SK-N-SH (cell line): ENCODE measurements around the gene MAF. TPM values are rescaled to one million over a fixed set of nuclear protein-coding genes. Genes with fewer than 3 reads are reported as not detected.

Experiments
- CTCF ChIA-PET: fragments of 300-600, 350-600 bp; formaldehyde crosslinking; extraction: SDS; loops from one replicate; lab custom pipeline; 2021; lab: Yijun Ruan, JAX
- POLR2A ChIA-PET: fragments of 350-600 bp; sonication (Branson Sonifier 250); formaldehyde crosslinking; extraction: SDS; loops from one replicate; lab custom pipeline; 2020; ENCODE audit warnings: antibody characterized with exemption, inconsistent platforms; lab: Yijun Ruan, JAX
- DNase-seq: peaks from one replicate; pipeline ENCODE4 v3.0.0; 2012
- H2AFZ ChIP-seq: fragments of 200-600 bp; sonication (generic); 2 replicates; pipeline ENCODE4 v1.8.1; 2016; ENCODE audit warnings: antibody characterized with exemption, mild to moderate bottlenecking, low read depth
- H3F3A ChIP-seq: fragments of 200-600 bp; sonication (generic); replicated peaks from 2 replicates; pipeline ENCODE3; 2016; ENCODE audit warnings: antibody characterized with exemption, mild to moderate bottlenecking; ENCODE audit not compliant: insufficient read depth
- H3K27ac ChIP-seq, 2 experiments: fragments of 200-500 bp in 1 of 2; fragments of 200-600 bp in 1 of 2; sonication (Bioruptor generic) in 1 of 2; sonication (generic), shearing (Covaris generic) in 1 of 2; 2 replicates each; pipeline versions ENCODE4 v1.5.1 to v1.6.1; 2014 to 2016; ENCODE audit warnings: low read depth in 2 of 2, inconsistent platforms in 1 of 2, low read length in 1 of 2, mild to moderate bottlenecking in 1 of 2, mixed read lengths in 1 of 2
- H3K27me3 ChIP-seq: fragments of 200-600 bp; sonication (generic), shearing (Covaris generic); 2 replicates; pipeline ENCODE4 v1.6.1; 2016; ENCODE audit warnings: mixed run types; ENCODE audit not compliant: insufficient read depth
- H3K36me3 ChIP-seq, 2 experiments: fragments of 200-500 bp in 1 of 2; fragments of 200-600 bp in 1 of 2; sonication (Bioruptor generic) in 1 of 2; sonication (generic) in 1 of 2; replicated peaks in 1 of 2; 2 replicates each; pipeline versions ENCODE3 to v1.5.1; 2014 to 2016; ENCODE audit warnings: low read length in 1 of 2, mild to moderate bottlenecking in 1 of 2; ENCODE audit not compliant: insufficient read depth in 2 of 2, control insufficient read depth in 1 of 2
- H3K4me1 ChIP-seq, 2 experiments: fragments of 200-500 bp in 1 of 2; fragments of 200-600 bp in 1 of 2; sonication (Bioruptor generic) in 1 of 2; sonication (generic), shearing (Covaris generic) in 1 of 2; 2 replicates each; pipeline versions ENCODE4 v1.5.1 to v1.6.1; 2014 to 2016; ENCODE audit warnings: low read depth in 1 of 2, low read length in 1 of 2, mixed run types in 1 of 2; ENCODE audit not compliant: insufficient read depth in 2 of 2, control insufficient read depth in 1 of 2
- H3K4me2 ChIP-seq: fragments of 200-600 bp; sonication (generic), shearing (Covaris generic); 2 replicates; pipeline ENCODE4 v1.6.1; 2017; ENCODE audit warnings: mixed run types
- H3K4me3 ChIP-seq, 2 experiments: fragments of 200-500 bp in 1 of 2; fragments of 200-600 bp in 1 of 2; sonication (Bioruptor generic) in 1 of 2; sonication (generic), shearing (Covaris generic) in 1 of 2; 2 replicates each; pipeline versions ENCODE4 v1.5.1 to v1.8.1; 2014 to 2016; ENCODE audit warnings: low read depth in 2 of 2, inconsistent platforms in 1 of 2, low read length in 1 of 2, mild to moderate bottlenecking in 1 of 2, mixed read lengths in 1 of 2, moderate library complexity in 1 of 2
- H3K79me2 ChIP-seq: fragments of 200-600 bp; sonication (generic); 2 replicates; pipeline ENCODE4 v1.8.1; 2017; ENCODE audit warnings: mild to moderate bottlenecking; ENCODE audit not compliant: insufficient read depth
- H3K9ac ChIP-seq: fragments of 200-600 bp; sonication (generic); 2 replicates; pipeline ENCODE4 v1.6.1; 2017; ENCODE audit warnings: mixed run types
- H3K9me2 ChIP-seq: fragments of 200-600 bp; sonication (generic); 2 replicates; pipeline ENCODE4 v1.6.1; 2017; ENCODE audit warnings: mixed run types
- H3K9me3 ChIP-seq: fragments of 200-600 bp; sonication (generic); 2 replicates; pipeline ENCODE4 v1.6.1; 2017; ENCODE audit warnings: mixed run types, mild to moderate bottlenecking, moderate library complexity
- H4K20me1 ChIP-seq: fragments of 200-600 bp; sonication (generic); 2 replicates; pipeline ENCODE4 v1.6.1; 2017; ENCODE audit warnings: mild to moderate bottlenecking, mixed run types; ENCODE audit not compliant: insufficient read depth
- CHD2 ChIP-seq: fragments of 150-350 bp; IDR thresholded peaks from 2 replicates; pipeline ENCODE4 v1.6.1; 2018; ENCODE audit warnings: low read length; ENCODE audit not compliant: partially characterized antibody
- CTCF ChIP-seq: fragments of 200-600 bp; sonication (generic); IDR thresholded peaks from 2 replicates; pipeline ENCODE4 v1.6.1; 2017; ENCODE audit warnings: antibody characterized with exemption, mild to moderate bottlenecking, moderate library complexity
- ELF1 ChIP-seq: IDR thresholded peaks from 2 replicates; pipeline ENCODE4 v1.4.0; 2012
- EP300 ChIP-seq, 2 experiments: IDR thresholded peaks; 2 replicates each; pipeline versions ENCODE4 v1.4.0 to v1.6.1; 2012; ENCODE audit warnings: borderline replicate concordance in 1 of 2, low read depth in 1 of 2, low read length in 1 of 2
- FOXM1 ChIP-seq: IDR thresholded peaks from 2 replicates; pipeline ENCODE4 v1.4.0; 2012; ENCODE audit warnings: low read depth, mild to moderate bottlenecking
- GATA2 ChIP-seq: sonication (generic); formaldehyde crosslinking; IDR thresholded peaks from 2 replicates; pipeline ENCODE4 v1.5.0; 2020; ENCODE audit warnings: mild to moderate bottlenecking, missing genetic modification reagents
- IRF3 ChIP-seq: fragments of 150-350 bp; IDR thresholded peaks from 2 replicates; pipeline ENCODE4 v1.6.1; 2016; ENCODE audit warnings: mild to moderate bottlenecking, low read depth, low read length
- MXI1 ChIP-seq: IDR thresholded peaks from 2 replicates; pipeline ENCODE4 v1.6.1; 2012; ENCODE audit warnings: mild to moderate bottlenecking, low read depth, low read length, improper control_type of control experiment
- NFIC ChIP-seq: IDR thresholded peaks from 2 replicates; pipeline ENCODE4 v1.4.0; 2012; ENCODE audit warnings: borderline replicate concordance
- RAD21 ChIP-seq: IDR thresholded peaks from 2 replicates; pipeline ENCODE4 v1.6.1; 2012; ENCODE audit warnings: mild to moderate bottlenecking, low read length
- RCOR1 ChIP-seq: fragments of 150-350 bp; IDR thresholded peaks from 2 replicates; pipeline ENCODE4 v1.6.1; 2017; ENCODE audit warnings: antibody characterized with exemption, low read length
- RFX5 ChIP-seq: IDR thresholded peaks from 2 replicates; pipeline ENCODE4 v1.6.1; 2012; ENCODE audit warnings: mild to moderate bottlenecking, improper control_type of control experiment, low read length
- TCF12 ChIP-seq: IDR thresholded peaks from 2 replicates; pipeline ENCODE4 v1.4.0; 2012
- USF1 ChIP-seq: IDR thresholded peaks from 2 replicates; pipeline ENCODE4 v1.4.0; 2012; ENCODE audit warnings: low read depth, borderline replicate concordance
- USF2 ChIP-seq: fragments of 150-350 bp; IDR thresholded peaks from 2 replicates; pipeline ENCODE4 v1.6.1; 2017; ENCODE audit warnings: antibody characterized with exemption, low read length, low read depth, borderline replicate concordance
- YY1 ChIP-seq: IDR thresholded peaks from 2 replicates; pipeline ENCODE4 v1.4.0; 2012; ENCODE audit warnings: low read depth, mild to moderate bottlenecking
- WGBS: methylation state at CpG from one replicate; pipeline ENCODE4 v1.1.6; 2017; ENCODE audit warnings: low lambda C conversion rate; 5-methylcytosine and 5-hydroxymethylcytosine counted together
- polyA plus RNA-seq, 3 experiments: library from polyadenylated mRNA; depleted of rRNA; stranded (reverse); fragments of >200 nt; gene quantifications; 2 replicates each; pipeline ENCODE4 v1.2.3, GENCODE V29; 2012

MAF gene
- polyA plus RNA-seq, 1 of the 3 experiments (the other 2 are of a cell fraction) = 0.23 TPM

GRCh38 chr16:79560318-79560717 lies 40.2 kb downstream of the MAF start:
- Histone ChIP-seq H3K4me3 (no peak overlapping the region), H3K79me2 (no peaks in the 10 kb centered on the region)
- no peak for TF ChIP-seq ELF1
- TF ChIP-seq, all 33 proteins: peak for 0
- Histone ChIP-seq H3K9me3 (no peaks in the 10 kb centered on the region), H2AFZ (no peak overlapping the region), H3K4me2 (no peak overlapping the region), H3K27me3 (no peaks in the 10 kb centered on the region), H3K4me1 (no peaks in the 10 kb centered on the region), H3K9ac (no peak overlapping the region), H4K20me1 (no peaks in the 10 kb centered on the region), H3K27ac (no peak overlapping the region), H3F3A (no peaks in the 10 kb centered on the region), H3K36me3 (no peaks in the 10 kb centered on the region), H3K9me2 (no peaks in the 10 kb centered on the region)
- WGBS = 26% methylated on average over 2 of the region's 2 CpGs
- CTCF ChIA-PET = no interaction called here
- POLR2A ChIA-PET = no interaction called here
- no peak for DNase-seq

- CTCF ChIA-PET = no interaction called here
- no peaks in the 10 kb centered on the region for H3K9me3 ChIP-seq
- no peak overlapping the region for H3K4me3 ChIP-seq
- H3K27me3 ChIP-seq = no peaks in the 10 kb centered on the region
- H3K36me3 ChIP-seq = no peaks in the 10 kb centered on the region
- H3K4me1 ChIP-seq = no peaks in the 10 kb centered on the region
- no peak overlapping the region for H3K4me2 ChIP-seq
- H3K27ac ChIP-seq = no peak overlapping the region
- DNase-seq = no peak
- H2AFZ ChIP-seq = no peak overlapping the region
- no peak overlapping the region for H3K9ac ChIP-seq
- no peaks in the 10 kb centered on the region for H4K20me1 ChIP-seq
- 20% methylated on average over 1 of the region's 1 CpG for WGBS
- no peaks in the 10 kb centered on the region for H3K9me2 ChIP-seq
- no peaks in the 10 kb centered on the region for H3K79me2 ChIP-seq
- no peaks in the 10 kb centered on the region for H3F3A ChIP-seq
- no peak for TF ChIP-seq CTCF
- no peak for TF ChIP-seq NFIC
- no peak for TF ChIP-seq MXI1
- no peak for TF ChIP-seq YY1
- TF ChIP-seq EP300 (IDR thresholded peaks at IDR 0.05; ENCODE audit: borderline replicate concordance in 1 of 2, low read depth in 1 of 2, low read length in 1 of 2) = no peak
- no peak for TF ChIP-seq GATA2 (CRISPR knock-in tag)
- TF ChIP-seq, all 33 proteins: peak for 0
- POLR2A ChIA-PET = no interaction called here
These were observed 41.0 kb downstream of the MAF start for GRCh38 chr16:79559532-79559931.

GRCh38 chr16:79557421-79557820 lies 43.1 kb downstream of the MAF start:
- H3K36me3 ChIP-seq = no peaks in the 10 kb centered on the region
- no peak overlapping the region for H3K27ac ChIP-seq
- no peaks in the 10 kb centered on the region for H3K4me1 ChIP-seq
- no peaks in the 10 kb centered on the region for H3K27me3 ChIP-seq
- ChIA-PET CTCF (no interaction called here), POLR2A (no interaction called here)
- no peak for DNase-seq
- no peaks in the 10 kb centered on the region for H3K79me2 ChIP-seq
- H4K20me1 ChIP-seq = no peaks in the 10 kb centered on the region
- no peak overlapping the region for H3K4me2 ChIP-seq
- H3K4me3 ChIP-seq = no peak overlapping the region
- WGBS = 18% methylated on average over 3 of the region's 3 CpGs
- no peaks in the 10 kb centered on the region for H3K9me2 ChIP-seq
- H3K9ac ChIP-seq = no peak overlapping the region
- H3F3A ChIP-seq = no peaks in the 10 kb centered on the region
- no peak overlapping the region for H2AFZ ChIP-seq
- no peaks in the 10 kb centered on the region for H3K9me3 ChIP-seq
- TF ChIP-seq CHD2 (no peak), USF1 (no peak), RCOR1 (no peak), CTCF (no peak), ELF1 (no peak), GATA2 (CRISPR knock-in tag) (no peak), IRF3 (no peak), RFX5 (no peak), FOXM1 (no peak), USF2 (no peak), NFIC (no peak), RAD21 (no peak), TCF12 (no peak)
